Mesenchymal stem cell (in vitro differentiated cells and primary cell): ENCODE data around the gene NLK.
"Not testable (repeated sequence)": the region's sequence is repeated elsewhere in the genome, so short reads cannot be mapped to it uniquely, and the experiment has no call there.

Experiments used
- DNase-seq: peaks from one replicate; pipeline ENCODE4 v3.0.0-alpha.2; 2013
- H2AFZ ChIP-seq: one replicate; pipeline ENCODE4 v1.6.1; 2013; ENCODE audit warnings: low read depth, mild to moderate bottlenecking, control low read depth, inconsistent platforms, low read length, moderate library complexity
- H2AK5ac ChIP-seq: 2 replicates; pipeline ENCODE4 v1.6.1; 2013; ENCODE audit warnings: low read length, moderate library complexity, mild to moderate bottlenecking, inconsistent platforms; ENCODE audit not compliant: severe bottlenecking
- H2BK120ac ChIP-seq: one replicate; pipeline ENCODE4 v1.6.1; 2013; ENCODE audit warnings: low read depth, mild to moderate bottlenecking, inconsistent platforms, low read length, moderate library complexity
- H2BK12ac ChIP-seq, 2 experiments: one replicate each; pipeline ENCODE4 v1.6.1; 2013; ENCODE audit warnings: inconsistent platforms in 2 of 2, low read length in 2 of 2, mild to moderate bottlenecking in 2 of 2, moderate library complexity in 2 of 2, control low read depth in 1 of 2
- H2BK15ac ChIP-seq: one replicate; pipeline ENCODE4 v1.6.1; 2013; ENCODE audit warnings: mild to moderate bottlenecking, low read depth, inconsistent platforms; ENCODE audit not compliant: poor library complexity, severe bottlenecking
- H2BK5ac ChIP-seq: 2 replicates; pipeline ENCODE4 v1.6.1; 2013; ENCODE audit warnings: low read depth, mild to moderate bottlenecking, low read length, control low read depth, inconsistent platforms; ENCODE audit not compliant: poor library complexity, severe bottlenecking
- H3K14ac ChIP-seq, 2 experiments: one replicate each; pipeline ENCODE4 v1.6.1; 2013; ENCODE audit warnings: inconsistent platforms in 2 of 2, low read length in 2 of 2, control low read depth in 1 of 2, mild to moderate bottlenecking in 1 of 2, moderate library complexity in 1 of 2
- H3K18ac ChIP-seq, 2 experiments: one replicate each; pipeline ENCODE4 v1.6.1; 2013; ENCODE audit warnings: inconsistent platforms in 2 of 2, low read length in 2 of 2, control low read depth in 1 of 2, low read depth in 1 of 2, mild to moderate bottlenecking in 1 of 2
- H3K23ac ChIP-seq, 2 experiments: one replicate each; pipeline ENCODE4 v1.6.1; 2013; ENCODE audit warnings: inconsistent platforms in 2 of 2, low read length in 2 of 2, mild to moderate bottlenecking in 2 of 2, moderate library complexity in 2 of 2, control low read depth in 1 of 2
- H3K27ac ChIP-seq: 2 replicates; pipeline ENCODE4 v1.5.1; 2013; ENCODE audit warnings: mild to moderate bottlenecking, moderate library complexity, low read length, control low read depth, inconsistent platforms; ENCODE audit not compliant: poor library complexity, severe bottlenecking
- H3K27me3 ChIP-seq, 2 experiments: 2 replicates each; pipeline versions ENCODE4 v1.6.1 to v1.7.0; 2013; ENCODE audit warnings: low read length in 2 of 2, mild to moderate bottlenecking in 2 of 2, moderate library complexity in 2 of 2, control low read depth in 1 of 2, inconsistent platforms in 1 of 2; ENCODE audit not compliant: control insufficient read depth in 1 of 2, insufficient read depth in 1 of 2
- H3K36me3 ChIP-seq, 2 experiments: 2 replicates each; pipeline versions ENCODE4 v1.6.1 to v1.7.0; 2013; ENCODE audit warnings: low read length in 2 of 2, control low read depth in 1 of 2, inconsistent platforms in 1 of 2, low read depth in 1 of 2, mild to moderate bottlenecking in 1 of 2; ENCODE audit not compliant: insufficient read depth in 2 of 2, control insufficient read depth in 1 of 2
- H3K4ac ChIP-seq, 2 experiments: one replicate each; pipeline ENCODE4 v1.6.1; 2013; ENCODE audit warnings: inconsistent platforms in 2 of 2, low read length in 2 of 2, mild to moderate bottlenecking in 2 of 2, moderate library complexity in 2 of 2, control low read depth in 1 of 2, low read depth in 1 of 2
- H3K4me1 ChIP-seq: 2 replicates; pipeline ENCODE4 v1.6.1; 2013; ENCODE audit warnings: low read depth, low read length, control low read depth; ENCODE audit not compliant: control insufficient read depth, insufficient read depth
- H3K4me2 ChIP-seq: 2 replicates; pipeline ENCODE4 v1.6.1; 2013; ENCODE audit warnings: low read length, mild to moderate bottlenecking, inconsistent platforms; ENCODE audit not compliant: poor library complexity, severe bottlenecking
- H3K4me3 ChIP-seq, 2 experiments: 2 replicates each; pipeline versions ENCODE4 v1.5.1 to v1.7.0; 2013; ENCODE audit warnings: low read length in 2 of 2, mild to moderate bottlenecking in 2 of 2, control low read depth in 1 of 2, low read depth in 1 of 2; ENCODE audit not compliant: insufficient read depth in 1 of 2
- H3K79me1 ChIP-seq: replicated peaks from 2 replicates; pipeline ENCODE4 v1.6.1; 2013; ENCODE audit warnings: mild to moderate bottlenecking, control low read depth, low read length, inconsistent platforms; ENCODE audit not compliant: poor library complexity, severe bottlenecking
- H3K9ac ChIP-seq: 2 replicates; pipeline ENCODE4 v1.7.0; 2013; ENCODE audit warnings: mild to moderate bottlenecking, low read length, moderate library complexity
- H3K9me3 ChIP-seq: 2 replicates; pipeline ENCODE4 v1.7.0; 2013; ENCODE audit warnings: mild to moderate bottlenecking, low read length; ENCODE audit not compliant: control insufficient read depth
- H4K8ac ChIP-seq: one replicate; pipeline ENCODE4 v1.6.1; 2013; ENCODE audit warnings: inconsistent platforms, mild to moderate bottlenecking, low read length, moderate library complexity
- H4K91ac ChIP-seq: one replicate; pipeline ENCODE4 v1.6.1; 2013; ENCODE audit warnings: mild to moderate bottlenecking, low read length, inconsistent platforms
- WGBS: methylation state at CpG from one replicate; pipeline ENCODE4 v1.1.7; 2013; ENCODE audit warnings: mixed read lengths; 5-methylcytosine and 5-hydroxymethylcytosine counted together

Gene NLK

GRCh38 chr17:28181568-28181967, 139.1 kb downstream of the NLK start:
- Histone ChIP-seq H2BK120ac (no peak overlapping the region), H2AK5ac (no peak overlapping the region), H3K27me3 (no peaks in the 10 kb centered on the region), H3K18ac (no peak overlapping the region), H3K23ac (no peak overlapping the region), H3K79me1 (peaks cover 23% of the 10 kb centered on the region), H2BK15ac (no peak overlapping the region), H2BK5ac (no peak overlapping the region), H4K91ac (no peak overlapping the region), H3K27ac (no peak overlapping the region), H4K8ac (no peak overlapping the region), H3K4me3 (no peak overlapping the region), H3K9ac (no peak overlapping the region), H3K36me3 (peaks cover 12 to 37% of the 10 kb centered on the region in 2 experiments), H2BK12ac (peak overlapping the region; percentile 47 to 49), H2AFZ (no peak overlapping the region), H3K4ac (no peak overlapping the region), H3K14ac (no peak overlapping the region), H3K9me3 (no peaks in the 10 kb centered on the region), H3K4me1 (peaks cover 7% of the 10 kb centered on the region), H3K4me2 (no peak overlapping the region)
- DNase-seq: no peak
- 97% methylated on average over 6 of the region's 9 CpGs for WGBS

DNA sequence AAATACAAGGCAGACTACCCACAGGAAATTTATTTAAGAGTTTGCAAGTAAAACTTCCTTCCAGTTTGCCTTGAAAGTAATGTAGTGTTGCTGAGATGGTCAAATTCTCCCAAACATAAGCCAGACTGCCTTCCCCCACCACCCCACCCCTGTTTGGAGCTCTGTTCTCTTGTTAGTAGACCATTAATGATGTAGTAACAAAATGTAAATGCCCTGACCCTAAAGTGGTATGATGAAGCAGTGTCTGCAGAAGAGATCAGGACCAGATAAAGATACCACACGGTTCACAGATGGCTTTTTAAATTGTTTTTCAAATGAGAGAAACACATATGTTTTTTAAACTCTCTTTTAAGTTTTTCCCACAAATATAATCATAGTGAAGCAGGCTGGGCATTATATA, 140.1 kb downstream of the NLK start:
- H3K4ac ChIP-seq: no peak overlapping the region
- no CpG with 5 or more reads among the region's 1 CpG for WGBS

DNA sequence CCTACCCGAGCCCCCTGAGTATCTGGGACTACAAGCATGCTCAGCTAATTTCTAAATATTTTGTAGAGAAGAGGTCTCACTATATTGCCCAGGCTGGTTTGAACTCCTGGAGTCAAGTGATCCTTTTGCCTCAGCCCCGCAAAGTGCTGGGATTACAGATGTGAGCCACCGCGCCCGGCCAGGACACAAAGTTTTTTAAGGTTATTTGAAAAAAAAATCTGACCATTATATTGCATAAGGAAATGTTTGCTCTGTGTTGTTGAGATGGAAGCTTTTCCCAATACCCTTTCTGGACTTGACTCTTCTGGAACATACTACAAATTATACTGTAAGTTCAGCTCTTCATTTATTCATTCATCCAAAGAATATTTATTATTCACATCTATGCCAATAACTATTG, 143.2 kb downstream of the NLK start:
- WGBS: 100% methylated on average over 4 of the region's 5 CpGs
- H3K18ac ChIP-seq: no peak overlapping the region
- H3K4me3 ChIP-seq: no peak overlapping the region
- peaks cover 25% of the 10 kb centered on the region for H3K79me1 ChIP-seq
- no peak overlapping the region for H3K4ac ChIP-seq
- peaks cover 16 to 46% of the 10 kb centered on the region in 2 experiments for H3K36me3 ChIP-seq
- no peak overlapping the region for H2BK5ac ChIP-seq
- no peak overlapping the region for H2BK15ac ChIP-seq
- H3K23ac ChIP-seq: no peak overlapping the region
- H3K27me3 ChIP-seq: no peaks in the 10 kb centered on the region
- H4K8ac ChIP-seq: no peak overlapping the region
- H2BK120ac ChIP-seq: no peak overlapping the region
- H3K9ac ChIP-seq: no peak overlapping the region
- no peaks in the 10 kb centered on the region for H3K4me1 ChIP-seq
- H3K9me3 ChIP-seq: no peaks in the 10 kb centered on the region
- H2AK5ac ChIP-seq: no peak overlapping the region
- H3K14ac ChIP-seq: no peak overlapping the region
- no peak overlapping the region for H2BK12ac ChIP-seq
- H3K4me2 ChIP-seq: no peak overlapping the region
- no peak overlapping the region for H3K27ac ChIP-seq
- H4K91ac ChIP-seq: no peak overlapping the region
- DNase-seq: no peak
- H2AFZ ChIP-seq: no peak overlapping the region

More for the DNA sequence above, 140.1 kb downstream of the NLK start:
- H3K9me3 ChIP-seq: no peaks in the 10 kb centered on the region
- H4K91ac ChIP-seq: no peak overlapping the region
- peaks cover 24% of the 10 kb centered on the region for H3K79me1 ChIP-seq
- no peaks in the 10 kb centered on the region for H3K27me3 ChIP-seq
- no peak overlapping the region for H2BK15ac ChIP-seq
- no peak overlapping the region for H3K4me3 ChIP-seq
- no peak overlapping the region for H2BK12ac ChIP-seq
- no peak overlapping the region for H2AFZ ChIP-seq
- H3K4me2 ChIP-seq: no peak overlapping the region
- H3K14ac ChIP-seq: no peak overlapping the region
- H2AK5ac ChIP-seq: no peak overlapping the region
- H4K8ac ChIP-seq: no peak overlapping the region
- DNase-seq: peak; percentile 72
- no peak overlapping the region for H3K9ac ChIP-seq
- peaks cover 6% of the 10 kb centered on the region for H3K4me1 ChIP-seq
- no peak overlapping the region for H2BK120ac ChIP-seq
- H3K27ac ChIP-seq: no peak overlapping the region
- H3K23ac ChIP-seq: no peak overlapping the region
- H3K18ac ChIP-seq: no peak overlapping the region
- H3K36me3 ChIP-seq: peaks cover 13 to 36% of the 10 kb centered on the region in 2 experiments
- H2BK5ac ChIP-seq: no peak overlapping the region

DNA sequence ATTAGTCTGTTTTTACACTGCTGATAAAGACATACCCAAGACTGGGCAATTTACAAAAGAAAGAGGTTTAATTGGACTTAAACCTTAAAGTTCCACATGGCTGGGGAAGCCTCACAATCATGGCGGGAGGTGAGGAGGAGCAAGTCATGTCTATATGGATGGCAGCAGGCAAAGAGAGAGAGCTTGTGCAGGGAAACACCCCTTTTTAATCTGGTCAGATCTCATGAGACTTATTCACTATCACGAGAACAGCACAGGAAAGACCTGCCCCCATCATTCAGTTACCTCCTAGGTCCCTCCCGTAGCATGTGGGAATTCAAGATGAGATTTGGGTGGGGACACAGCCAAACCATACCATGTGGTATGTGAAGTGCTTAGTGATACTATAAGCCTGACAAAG, 144.0 kb downstream of the NLK start:
- H2AFZ ChIP-seq, H3K27me3 ChIP-seq, H2AK5ac ChIP-seq, H3K27ac ChIP-seq, H2BK5ac ChIP-seq, H2BK12ac ChIP-seq, H3K18ac ChIP-seq, H3K14ac ChIP-seq, DNase-seq, H3K23ac ChIP-seq, H3K4ac ChIP-seq, H3K4me1 ChIP-seq, H3K4me3 ChIP-seq, H3K4me2 ChIP-seq, H2BK15ac ChIP-seq, H2BK120ac ChIP-seq, H3K9ac ChIP-seq, H4K8ac ChIP-seq, H3K9me3 ChIP-seq, H4K91ac ChIP-seq: not testable (repeated sequence)
- WGBS: 100% methylated on average over 2 of the region's 3 CpGs
- Histone ChIP-seq H3K79me1 (peaks cover 21% of the 10 kb centered on the region), H3K36me3 (peaks cover 14 to 54% of the 10 kb centered on the region in 2 experiments)
